ENCODE results near the gene ALG1. TPM values are rescaled to one million over a fixed set of nuclear protein-coding genes. Genes with fewer than 3 reads are reported as not detected.

ALG1 gene
- total and polyA plus RNA-seq, 2 of the 13 experiments (the other 11 are each of a cell fraction or from before 2014, with no cell fraction given): 43.3 to 75.6 TPM

DNA sequence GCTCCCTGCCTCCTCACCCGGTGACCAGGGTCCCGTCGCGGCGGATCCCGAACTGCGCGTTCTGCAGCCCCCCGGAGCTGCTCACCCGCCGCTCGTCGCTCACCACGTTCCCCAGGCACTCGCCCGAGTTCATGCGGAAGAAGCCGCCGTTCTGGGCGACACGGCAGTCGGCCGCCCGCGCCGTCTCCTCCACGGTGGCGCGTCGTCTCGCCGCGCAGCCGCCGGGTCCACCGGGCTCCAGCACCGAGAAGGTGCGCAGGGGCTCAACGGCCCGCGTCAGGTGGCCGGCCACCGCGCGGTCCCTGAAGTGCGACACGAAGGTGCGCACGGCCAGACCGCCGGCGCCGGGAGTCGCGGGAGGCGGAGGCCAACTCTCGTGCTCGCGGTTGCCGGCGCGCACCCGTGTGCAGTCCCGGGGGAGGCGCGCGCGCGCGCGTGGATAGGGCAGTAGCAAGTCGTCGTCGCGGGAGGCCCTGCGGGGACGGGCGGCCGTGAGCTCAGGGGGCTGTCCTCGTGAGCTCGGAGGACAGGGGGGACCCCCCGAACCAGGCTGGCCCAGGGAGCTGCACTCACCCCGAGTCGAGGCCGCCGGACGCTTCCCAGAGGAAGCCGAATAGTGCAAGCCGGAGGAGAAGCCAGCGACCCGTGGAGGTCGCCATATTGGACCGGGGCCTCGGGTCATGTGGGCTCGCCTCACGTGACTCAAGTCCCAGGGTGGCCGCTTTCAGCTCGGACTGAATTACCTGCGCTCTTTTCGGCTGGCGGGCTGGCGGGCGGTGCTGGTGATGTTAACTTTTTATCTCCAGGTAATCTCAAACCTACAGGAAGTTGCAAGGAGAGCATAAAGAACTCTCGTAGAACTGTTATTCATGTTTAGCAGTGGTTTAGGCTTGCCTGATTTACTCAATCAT is 38.1 kb upstream of the ALG1 start, which contains the start of gene NAGPA (continued):
- TF ChIP-seq, protein P1, sequence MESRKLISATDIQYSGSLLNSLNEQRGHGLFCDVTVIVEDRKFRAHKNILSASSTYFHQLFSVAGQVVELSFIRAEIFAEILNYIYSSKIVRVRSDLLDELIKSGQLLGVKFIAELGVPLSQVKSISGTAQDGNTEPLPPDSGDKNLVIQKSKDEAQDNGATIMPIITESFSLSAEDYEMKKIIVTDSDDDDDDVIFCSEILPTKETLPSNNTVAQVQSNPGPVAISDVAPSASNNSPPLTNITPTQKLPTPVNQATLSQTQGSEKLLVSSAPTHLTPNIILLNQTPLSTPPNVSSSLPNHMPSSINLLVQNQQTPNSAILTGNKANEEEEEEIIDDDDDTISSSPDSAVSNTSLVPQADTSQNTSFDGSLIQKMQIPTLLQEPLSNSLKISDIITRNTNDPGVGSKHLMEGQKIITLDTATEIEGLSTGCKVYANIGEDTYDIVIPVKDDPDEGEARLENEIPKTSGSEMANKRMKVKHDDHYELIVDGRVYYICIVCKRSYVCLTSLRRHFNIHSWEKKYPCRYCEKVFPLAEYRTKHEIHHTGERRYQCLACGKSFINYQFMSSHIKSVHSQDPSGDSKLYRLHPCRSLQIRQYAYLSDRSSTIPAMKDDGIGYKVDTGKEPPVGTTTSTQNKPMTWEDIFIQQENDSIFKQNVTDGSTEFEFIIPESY (CRISPR knock-in tag; IDR thresholded peaks at IDR 0.05): 0 out of 2 replicates have a peak, but pooled peaks have one; percentile 54
- peak; percentile 86; the same call in 1 of the 2 replicates for TF ChIP-seq SMAD3 (CRISPR knock-in tag; IDR thresholded peaks at IDR 0.05)
- TF ChIP-seq MEF2D (CRISPR knock-in tag; IDR thresholded peaks at IDR 0.05): peak; percentile 72; the same call in 1 of the 2 replicates
- TF ChIP-seq MTF2 (CRISPR knock-in tag; IDR thresholded peaks at IDR 0.05; ENCODE audit: borderline replicate concordance): peak; percentile 59; the same call in 1 of the 2 replicates
- TF ChIP-seq ATM (IDR thresholded peaks at IDR 0.05; ENCODE audit: borderline replicate concordance): no peak
- TF ChIP-seq, protein P2, sequence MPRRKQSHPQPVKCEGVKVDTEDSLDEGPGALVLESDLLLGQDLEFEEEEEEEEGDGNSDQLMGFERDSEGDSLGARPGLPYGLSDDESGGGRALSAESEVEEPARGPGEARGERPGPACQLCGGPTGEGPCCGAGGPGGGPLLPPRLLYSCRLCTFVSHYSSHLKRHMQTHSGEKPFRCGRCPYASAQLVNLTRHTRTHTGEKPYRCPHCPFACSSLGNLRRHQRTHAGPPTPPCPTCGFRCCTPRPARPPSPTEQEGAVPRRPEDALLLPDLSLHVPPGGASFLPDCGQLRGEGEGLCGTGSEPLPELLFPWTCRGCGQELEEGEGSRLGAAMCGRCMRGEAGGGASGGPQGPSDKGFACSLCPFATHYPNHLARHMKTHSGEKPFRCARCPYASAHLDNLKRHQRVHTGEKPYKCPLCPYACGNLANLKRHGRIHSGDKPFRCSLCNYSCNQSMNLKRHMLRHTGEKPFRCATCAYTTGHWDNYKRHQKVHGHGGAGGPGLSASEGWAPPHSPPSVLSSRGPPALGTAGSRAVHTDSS (CRISPR knock-in tag; conservative IDR thresholded peaks at IDR 0.05): peak; percentile 81; the same call in 1 of the 2 replicates
- peak; percentile 100 for TF ChIP-seq HDAC2 (CRISPR knock-in tag; IDR thresholded peaks at IDR 0.05)
- peak; percentile 94 for TF ChIP-seq ZNF264 (CRISPR knock-in tag; IDR thresholded peaks at IDR 0.05)
- TF ChIP-seq MTA1 (CRISPR knock-in tag; IDR thresholded peaks at IDR 0.05; ENCODE audit: borderline replicate concordance): peak; percentile 96; the same call in 1 of the 2 replicates
- no peak for TF ChIP-seq ZNF382 (CRISPR knock-in tag; IDR thresholded peaks at IDR 0.05; ENCODE audit: borderline replicate concordance)
- no peak; the same call in 1 of the 2 replicates for TF ChIP-seq ZFP36L1 (CRISPR knock-in tag; IDR thresholded peaks at IDR 0.05)
- TF ChIP-seq, protein P3, sequence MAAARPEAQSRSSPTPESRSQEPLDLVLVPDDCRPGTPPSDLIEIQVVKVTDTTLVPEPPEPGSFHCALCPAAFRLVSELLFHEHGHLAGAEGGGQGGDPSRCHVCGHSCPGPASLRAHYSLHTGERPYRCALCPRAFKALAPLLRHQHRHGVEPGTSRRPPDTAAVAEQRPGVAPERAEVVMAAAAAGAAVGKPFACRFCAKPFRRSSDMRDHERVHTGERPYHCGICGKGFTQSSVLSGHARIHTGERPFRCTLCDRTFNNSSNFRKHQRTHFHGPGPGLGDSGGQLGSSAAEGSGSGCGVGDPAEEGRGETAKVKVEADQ (CRISPR knock-in tag; IDR thresholded peaks at IDR 0.05; ENCODE audit: borderline replicate concordance): peak; percentile 86
- TF ChIP-seq NR2C2 (CRISPR knock-in tag; IDR thresholded peaks at IDR 0.05; ENCODE audit: borderline replicate concordance): peak; percentile 85
- TF ChIP-seq ZNF556 (CRISPR knock-in tag; IDR thresholded peaks at IDR 0.05; ENCODE audit: borderline replicate concordance): peak; percentile 97
- peak; percentile 77; the same call in 1 of the 2 replicates for TF ChIP-seq ZNF672 (CRISPR knock-in tag; IDR thresholded peaks at IDR 0.05)
- no peak for TF ChIP-seq GPN1 (CRISPR knock-in tag; IDR thresholded peaks at IDR 0.05; ENCODE audit: borderline replicate concordance)
- peak; percentile 46; the same call in 1 of the 2 replicates for TF ChIP-seq KLF13 (CRISPR knock-in tag; IDR thresholded peaks at IDR 0.05)
- TF ChIP-seq ZNF331 (CRISPR knock-in tag; IDR thresholded peaks at IDR 0.05): peak; percentile 85
- TF ChIP-seq, protein P4, sequence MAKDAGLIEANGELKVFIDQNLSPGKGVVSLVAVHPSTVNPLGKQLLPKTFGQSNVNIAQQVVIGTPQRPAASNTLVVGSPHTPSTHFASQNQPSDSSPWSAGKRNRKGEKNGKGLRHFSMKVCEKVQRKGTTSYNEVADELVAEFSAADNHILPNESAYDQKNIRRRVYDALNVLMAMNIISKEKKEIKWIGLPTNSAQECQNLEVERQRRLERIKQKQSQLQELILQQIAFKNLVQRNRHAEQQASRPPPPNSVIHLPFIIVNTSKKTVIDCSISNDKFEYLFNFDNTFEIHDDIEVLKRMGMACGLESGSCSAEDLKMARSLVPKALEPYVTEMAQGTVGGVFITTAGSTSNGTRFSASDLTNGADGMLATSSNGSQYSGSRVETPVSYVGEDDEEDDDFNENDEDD (CRISPR knock-in tag; IDR thresholded peaks at IDR 0.05; ENCODE audit: borderline replicate concordance): peak; percentile 69; the same call in 1 of the 2 replicates
- TF ChIP-seq ZFP90 (CRISPR knock-in tag; IDR thresholded peaks at IDR 0.05; ENCODE audit: borderline replicate concordance): peak; percentile 98
- TF ChIP-seq ZNF205 (CRISPR knock-in tag; IDR thresholded peaks at IDR 0.05): peak; percentile 85
- peak; percentile 95 for TF ChIP-seq NFKBIZ (CRISPR knock-in tag; IDR thresholded peaks at IDR 0.05)
